Measurements from ENCODE around the gene ALG2.

ALG2 gene

GRCh38 chr9:99193466-99193821 lies 28.3 kb downstream of the ALG2 start:
- in situ Hi-C loops (cut with HindIII; ENCODE audit: low sequenced_read_pairs): no loop called here

GRCh38 chr9:99192786-99193465 lies 28.8 kb downstream of the ALG2 start:
- in situ Hi-C loops (cut with HindIII; ENCODE audit: low sequenced_read_pairs): no loop called here

DNA sequence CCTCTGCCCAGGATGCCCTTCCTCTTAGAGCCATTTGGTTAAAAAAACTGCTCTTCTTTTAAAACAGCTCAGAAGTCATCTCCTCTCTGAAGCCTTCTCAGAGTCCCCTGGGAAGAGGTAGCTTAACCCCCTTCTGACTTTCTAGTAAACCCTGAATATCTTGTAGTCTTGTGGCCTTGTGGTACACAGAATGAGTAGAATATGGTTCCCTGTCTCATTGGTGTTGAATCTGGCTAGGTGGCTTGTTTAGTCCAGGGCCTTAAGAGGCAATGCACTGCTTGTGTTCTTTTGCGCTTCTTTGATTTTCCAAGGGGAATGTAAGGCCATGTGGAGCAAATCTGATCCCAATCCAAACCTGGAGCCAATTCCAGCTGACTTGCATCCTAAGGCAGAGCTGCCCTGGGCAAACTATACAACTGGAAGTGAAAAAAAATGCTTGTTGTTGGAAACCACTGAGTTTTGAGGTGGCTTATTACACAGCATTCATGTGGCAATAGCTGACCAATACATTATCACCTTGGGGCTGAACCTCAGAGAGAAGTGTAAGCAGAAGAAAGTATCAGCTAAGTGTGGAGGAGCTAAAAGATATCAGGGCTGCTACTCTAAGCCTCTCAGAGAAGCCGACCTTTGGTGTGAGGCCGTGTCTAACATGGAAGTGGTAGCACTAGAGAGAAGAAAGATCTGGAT lies 31.0 kb downstream of the ALG2 start:
- in situ Hi-C loops (cut with HindIII; ENCODE audit: low sequenced_read_pairs): no loop called here

- in situ Hi-C loops (cut with HindIII; ENCODE audit: low sequenced_read_pairs): no loop called here
These were observed 31.7 kb downstream of the ALG2 start for GRCh38 chr9:99189887-99190596.

GRCh38 chr9:99189186-99189585 lies 32.6 kb downstream of the ALG2 start:
- in situ Hi-C loops (cut with HindIII; ENCODE audit: low sequenced_read_pairs): no loop called here

DNA sequence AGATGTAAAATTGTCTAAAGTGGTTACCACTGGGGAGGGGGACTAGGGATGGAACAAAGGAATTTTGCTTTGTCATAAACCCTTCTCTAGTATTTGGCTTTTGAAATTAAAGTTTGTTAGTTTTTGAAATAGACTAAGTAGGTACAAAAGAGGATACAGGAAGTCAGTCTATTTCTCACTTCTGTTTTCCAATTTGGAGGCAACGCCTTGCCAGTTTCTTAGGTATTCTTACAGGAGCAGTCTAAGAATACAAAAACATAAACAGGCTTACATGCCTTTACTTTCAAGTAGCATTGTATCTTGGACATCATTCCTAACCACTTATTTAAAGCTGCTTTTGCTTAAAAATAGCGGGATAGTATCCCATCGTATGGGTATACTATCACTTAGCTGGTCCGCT lies 34.4 kb downstream of the ALG2 start:
- in situ Hi-C loops (cut with HindIII; ENCODE audit: low sequenced_read_pairs): no loop called here

GRCh38 chr9:99185934-99186333 lies 35.8 kb downstream of the ALG2 start:
- in situ Hi-C loops (cut with HindIII; ENCODE audit: low sequenced_read_pairs): no loop called here

GRCh38 chr9:99185348-99185632 lies 36.5 kb downstream of the ALG2 start:
- in situ Hi-C loops (cut with HindIII; ENCODE audit: low sequenced_read_pairs): no loop called here

DNA sequence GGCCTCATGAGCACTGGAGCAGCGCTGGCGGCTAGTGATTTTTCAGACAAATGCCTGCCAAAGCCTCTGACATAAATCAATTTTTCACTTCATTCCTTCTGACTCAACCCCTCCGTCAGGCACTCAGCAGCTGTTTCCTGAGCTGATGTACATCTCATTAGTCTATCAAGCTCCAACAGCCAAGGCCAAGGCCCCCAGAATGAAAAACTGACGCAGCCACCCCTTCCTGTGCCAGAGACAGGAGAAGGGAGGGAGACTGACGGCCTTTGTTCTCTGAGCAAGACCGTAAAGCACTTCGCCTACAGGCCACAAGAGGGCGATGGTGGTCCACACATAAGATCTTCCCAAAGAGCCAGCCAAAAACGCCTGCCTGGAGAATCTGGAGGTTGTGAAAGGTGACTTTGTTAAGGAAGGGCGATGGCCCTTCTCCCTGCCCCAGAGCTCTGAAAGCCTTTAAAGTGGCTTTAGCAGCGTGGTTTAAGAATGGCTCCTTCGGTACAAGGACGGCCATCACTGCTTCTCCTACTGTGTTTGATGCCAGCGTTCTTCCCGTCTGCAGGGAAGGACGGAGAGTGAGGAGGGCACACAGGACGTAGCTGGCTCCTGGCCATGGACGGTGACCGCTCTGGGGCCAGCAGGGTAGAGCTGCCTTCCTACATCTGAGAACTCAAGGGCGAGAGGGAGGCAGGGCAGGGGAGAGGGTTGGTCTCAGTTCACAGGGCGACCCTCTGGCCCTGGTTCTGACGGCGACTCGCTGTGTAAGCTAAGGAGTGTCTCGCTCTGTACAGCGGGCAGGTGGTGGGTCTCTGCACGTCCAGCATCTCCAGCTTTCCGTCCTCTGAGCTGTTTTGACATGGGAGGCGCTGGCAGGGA lies 37.0 kb downstream of the ALG2 start:
- in situ Hi-C loops (cut with HindIII; ENCODE audit: low sequenced_read_pairs): no loop called here

DNA sequence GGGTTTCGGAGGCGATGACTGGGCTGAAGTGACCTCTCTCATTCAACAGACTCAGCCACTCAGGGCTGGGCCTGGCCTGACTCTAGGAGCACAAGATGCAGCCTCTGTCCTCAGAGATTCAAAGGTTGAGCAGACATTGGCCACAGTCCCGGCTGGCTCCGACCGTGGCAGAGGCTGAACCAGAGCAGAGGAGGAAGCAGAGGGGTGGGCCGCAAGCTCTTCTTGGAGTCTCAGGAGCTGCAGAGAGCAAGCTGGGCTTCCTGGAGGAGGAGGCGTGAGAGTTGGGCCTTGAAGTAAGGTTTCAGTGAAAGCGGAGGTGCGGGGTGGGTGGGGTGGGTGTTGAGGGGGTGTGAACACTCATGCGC lies 37.6 kb downstream of the ALG2 start:
- in situ Hi-C loops (cut with HindIII; ENCODE audit: low sequenced_read_pairs): no loop called here

DNA sequence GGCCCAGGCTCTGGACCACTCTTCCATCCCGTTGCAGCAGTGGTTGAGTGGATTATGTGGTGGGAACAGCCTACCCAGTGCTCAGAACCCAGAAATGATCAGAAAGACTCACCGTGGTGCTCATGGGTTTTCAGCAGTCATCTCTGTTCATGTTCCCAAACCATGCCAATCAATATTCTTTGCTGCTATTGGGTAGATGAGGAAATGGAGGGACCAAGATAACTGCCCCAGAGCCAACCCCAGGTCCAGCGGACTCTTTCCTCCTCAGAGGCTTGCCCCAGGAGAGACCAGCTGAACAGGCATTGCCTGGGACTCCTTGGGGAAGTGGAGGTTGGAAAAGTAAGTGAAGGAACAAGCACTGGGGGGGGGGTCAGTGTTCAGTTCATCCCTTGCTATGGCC lies 38.1 kb downstream of the ALG2 start:
- in situ Hi-C loops (cut with HindIII; ENCODE audit: low sequenced_read_pairs): no loop called here

DNA sequence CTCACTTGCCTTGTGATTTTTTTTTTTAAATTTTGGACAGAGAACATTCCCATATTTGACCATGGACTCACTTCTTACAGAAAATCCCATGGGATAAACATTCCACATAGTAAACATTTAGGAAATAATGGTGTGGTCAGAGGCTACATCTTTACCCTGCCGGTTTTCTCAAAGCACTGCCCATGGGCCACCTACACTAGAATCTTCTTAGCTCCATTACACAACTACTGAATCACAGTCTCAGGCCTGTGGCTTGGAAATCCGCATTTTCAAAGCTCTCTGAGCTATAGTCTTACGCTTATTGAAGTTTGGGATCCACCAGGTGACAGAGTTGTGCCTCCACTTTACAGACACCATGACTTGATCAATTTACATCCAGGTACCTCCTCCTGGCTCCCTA lies 39.4 kb downstream of the ALG2 start:
- in situ Hi-C loops (cut with HindIII; ENCODE audit: low sequenced_read_pairs): no loop called here

DNA sequence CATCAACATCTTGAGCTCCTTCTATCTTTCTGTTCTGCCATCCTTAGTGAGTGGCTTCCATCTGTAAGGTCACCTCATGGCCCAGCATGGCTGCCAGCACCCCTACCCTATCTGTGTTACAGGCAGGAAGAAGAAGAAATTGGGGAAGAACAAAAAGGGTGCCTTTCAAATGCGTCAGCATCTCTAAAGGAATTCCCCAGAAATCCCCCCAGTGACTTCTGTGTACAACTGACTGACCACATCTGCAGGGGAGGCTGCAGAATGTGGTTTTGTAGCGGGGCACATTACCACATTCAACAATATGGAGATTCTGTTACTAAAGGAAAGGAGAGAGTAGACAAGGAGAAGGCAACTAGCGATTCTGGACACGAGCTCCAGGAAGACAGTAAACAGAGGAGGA lies 40.1 kb downstream of the ALG2 start:
- in situ Hi-C loops (cut with HindIII; ENCODE audit: low sequenced_read_pairs): no loop called here

- in situ Hi-C loops (cut with HindIII; ENCODE audit: low sequenced_read_pairs): no loop called here
These were observed 40.5 kb downstream of the ALG2 start for GRCh38 chr9:99181206-99181605.

DNA sequence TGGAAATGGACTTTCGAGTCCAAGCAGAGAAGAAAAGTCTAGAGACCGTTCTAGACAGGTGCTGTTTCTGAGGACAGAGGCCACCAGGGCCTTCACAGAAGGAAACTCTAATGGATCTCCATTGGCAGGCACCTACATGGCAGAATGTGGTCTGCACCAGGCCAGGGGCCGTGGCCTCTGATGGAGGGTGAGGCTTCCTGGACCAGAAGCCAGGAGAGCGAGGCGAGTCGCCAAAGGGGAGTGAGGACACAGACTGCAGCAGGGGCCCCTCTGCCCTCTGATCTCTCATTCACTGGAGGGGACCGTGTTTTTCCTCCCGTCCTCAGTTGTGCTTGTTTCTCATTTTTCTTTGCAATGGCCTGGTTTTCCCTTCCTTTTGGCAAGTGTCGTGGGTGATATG lies 41.1 kb downstream of the ALG2 start:
- in situ Hi-C loops (cut with HindIII; ENCODE audit: low sequenced_read_pairs): no loop called here

GRCh38 chr9:99180199-99180598 lies 41.5 kb downstream of the ALG2 start:
- in situ Hi-C loops (cut with HindIII; ENCODE audit: low sequenced_read_pairs): no loop called here

GRCh38 chr9:99178912-99179872 lies 42.5 kb downstream of the ALG2 start:
- in situ Hi-C loops (cut with HindIII; ENCODE audit: low sequenced_read_pairs): no loop called here

DNA sequence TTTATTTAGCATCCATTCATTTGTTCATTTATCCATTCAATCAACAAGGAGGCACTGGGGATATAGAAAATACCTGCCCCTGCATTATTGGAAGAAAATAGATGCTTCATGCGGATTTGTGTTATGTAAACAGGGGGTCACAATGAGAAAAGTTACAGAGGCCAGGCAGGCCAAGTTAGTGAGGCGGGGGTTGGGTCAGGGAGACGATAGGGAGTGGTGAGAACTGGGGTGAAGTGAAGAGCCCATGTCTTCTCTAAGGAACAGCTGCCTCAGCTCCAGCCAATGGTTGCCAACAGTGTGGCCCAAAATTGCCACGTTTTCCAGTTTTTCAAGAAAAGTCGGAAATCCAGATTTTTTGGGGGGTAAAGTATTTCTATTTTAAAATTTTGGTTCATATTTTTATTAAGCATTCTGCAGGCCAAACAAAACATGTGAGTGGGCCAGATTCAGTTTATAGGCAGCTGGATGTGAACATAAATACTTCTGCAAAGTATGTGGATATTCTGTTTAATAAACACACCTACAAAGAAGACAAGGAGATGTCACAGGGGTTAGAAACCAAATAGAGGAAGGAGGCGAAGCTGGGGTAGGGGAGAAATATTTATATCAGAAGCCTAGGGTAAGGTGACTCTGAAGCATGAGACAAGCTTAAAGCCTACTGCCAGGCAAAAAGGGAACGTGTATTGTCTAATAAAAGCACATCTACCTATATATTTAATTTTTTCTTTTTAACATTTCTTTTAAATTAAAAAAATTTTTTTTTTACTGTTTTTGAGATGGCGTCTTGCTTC lies 44.0 kb downstream of the ALG2 start:
- in situ Hi-C loops (cut with HindIII; ENCODE audit: low sequenced_read_pairs): no loop called here

- in situ Hi-C loops (cut with HindIII; ENCODE audit: low sequenced_read_pairs): no loop called here
These were observed 45.2 kb downstream of the ALG2 start for GRCh38 chr9:99176527-99177013.

All from DLD1 (cell line).